Small intestine (tissue), 7 donors: Measurements from ENCODE around the gene ADAMTS2. TPM values are rescaled to one million over a fixed set of nuclear protein-coding genes. Genes with fewer than 3 reads are reported as not detected.
A peak's percentile ranks its signal among the peaks of the same experiment; 100 is the strongest.

Source experiments
- DNase-seq, 2 donors: peaks; one replicate each; pipeline versions ENCODE4 v3.0.0 to v3.0.0-alpha.2; 2013
- FAIRE-seq: peaks from 2 replicates; lab custom pipeline; 2012; peaks lifted over from hg19 to GRCh38; lab: Jason Lieb, UNC
- H3K27ac ChIP-seq, 3 donors: one replicate each; pipeline ENCODE4 v1.5.1; 2013; ENCODE audit warnings: low read length in 2 of 3, mild to moderate bottlenecking in 2 of 3, control low read depth in 1 of 3, inconsistent platforms in 1 of 3, low read depth in 1 of 3, moderate library complexity in 1 of 3
- H3K27me3 ChIP-seq, 3 donors: one replicate each; pipeline ENCODE4 v1.6.1; 2013; ENCODE audit warnings: low read length in 3 of 3, inconsistent platforms in 1 of 3; ENCODE audit not compliant: control insufficient read depth in 3 of 3, insufficient read depth in 3 of 3
- H3K36me3 ChIP-seq, 3 donors: one replicate each; pipeline ENCODE4 v1.6.1; 2013; ENCODE audit warnings: low read length in 3 of 3, inconsistent platforms in 1 of 3, low read depth in 1 of 3, mild to moderate bottlenecking in 1 of 3, moderate library complexity in 1 of 3; ENCODE audit not compliant: control insufficient read depth in 3 of 3, insufficient read depth in 2 of 3
- H3K4me1 ChIP-seq, 3 donors: one replicate each; pipeline ENCODE4 v1.6.1; 2013; ENCODE audit warnings: low read length in 2 of 3, inconsistent platforms in 1 of 3, low read depth in 1 of 3, mild to moderate bottlenecking in 1 of 3, moderate library complexity in 1 of 3; ENCODE audit not compliant: control insufficient read depth in 3 of 3, insufficient read depth in 2 of 3
- H3K4me3 ChIP-seq, 3 donors: one replicate each; pipeline ENCODE4 v1.5.1; 2013; ENCODE audit warnings: low read length in 3 of 3, control low read depth in 1 of 3, inconsistent platforms in 1 of 3, low read depth in 1 of 3, mild to moderate bottlenecking in 1 of 3, moderate library complexity in 1 of 3
- H3K9me3 ChIP-seq, 2 donors: one replicate each; pipeline ENCODE4 v1.6.1; 2013; ENCODE audit warnings: low read depth in 1 of 2, low read length in 1 of 2; ENCODE audit not compliant: control insufficient read depth in 2 of 2, insufficient read depth in 1 of 2
- WGBS, 3 donors: extraction: QIAGEN DNeasy Blood & Tissue Kit; methylation state at CpG; one replicate each; pipeline ENCODE4 v1.1.7; 2013; 5-methylcytosine and 5-hydroxymethylcytosine counted together
- polyA plus RNA-seq, 4 donors: library from polyadenylated mRNA; stranded (reverse) in 3 of 4; unstranded in 1 of 4; fragments of 200-250 nt in 3 of 4; fragments of 120-200 nt in 1 of 4; gene quantifications; one replicate each; pipeline versions ENCODE4 v1.2.1 to v1.2.3, GENCODE V29; 2013
- donor health status: healthy with polysubstance abuse.
- donor health status: control.
- donor health status: control.
- donor health status: Bipolar disorder and iron deficiency.
- donor health status: healthy.

The ADAMTS2 gene
- polyA plus RNA-seq, 4 donors: 0.22 to 6.3 (median 2.4) TPM

DNA sequence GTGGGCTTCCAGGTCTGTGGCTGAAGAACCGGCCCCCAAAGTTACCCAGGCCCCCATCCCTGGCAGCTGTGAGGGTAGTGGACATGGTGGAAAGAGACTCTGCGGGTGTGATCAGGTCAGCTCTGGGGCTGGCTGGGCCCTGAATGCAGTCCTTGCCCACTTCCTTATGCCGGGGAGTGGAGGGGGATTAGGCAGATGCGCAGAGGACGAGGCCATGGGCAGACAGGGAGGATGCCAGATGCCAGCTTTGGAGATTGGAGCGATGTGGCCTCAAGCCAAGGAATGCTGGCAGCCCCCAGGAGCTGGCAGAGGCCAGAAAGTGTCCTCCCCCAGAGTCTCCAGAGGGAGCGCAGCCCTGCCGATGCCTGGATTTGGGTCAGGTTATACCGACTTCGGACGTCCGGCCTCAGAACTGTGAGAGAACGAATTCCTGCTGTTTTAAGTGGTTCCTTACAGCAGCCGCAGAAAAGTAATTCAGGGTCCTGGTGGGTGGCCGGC lies 69.8 kb downstream of the ADAMTS2 start:
- 74 to 84% (median 75%) methylated on average over 13 to 15 of the region's 15 CpGs for WGBS, 3 donors
- DNase-seq (no peak), FAIRE-seq (no peak)
- no peaks in the 10 kb centered on the region for H3K27me3 ChIP-seq
- no peak overlapping the region for H3K4me3 ChIP-seq
- peaks cover 0 to 2% (median 0%) of the 10 kb centered on the region in 3 donors for H3K36me3 ChIP-seq
- H3K27ac ChIP-seq: peak overlapping the region in 1 of 3 donors; percentile 59
- H3K4me1 ChIP-seq: no peaks in the 10 kb centered on the region
- H3K9me3 ChIP-seq: no peaks in the 10 kb centered on the region

DNA sequence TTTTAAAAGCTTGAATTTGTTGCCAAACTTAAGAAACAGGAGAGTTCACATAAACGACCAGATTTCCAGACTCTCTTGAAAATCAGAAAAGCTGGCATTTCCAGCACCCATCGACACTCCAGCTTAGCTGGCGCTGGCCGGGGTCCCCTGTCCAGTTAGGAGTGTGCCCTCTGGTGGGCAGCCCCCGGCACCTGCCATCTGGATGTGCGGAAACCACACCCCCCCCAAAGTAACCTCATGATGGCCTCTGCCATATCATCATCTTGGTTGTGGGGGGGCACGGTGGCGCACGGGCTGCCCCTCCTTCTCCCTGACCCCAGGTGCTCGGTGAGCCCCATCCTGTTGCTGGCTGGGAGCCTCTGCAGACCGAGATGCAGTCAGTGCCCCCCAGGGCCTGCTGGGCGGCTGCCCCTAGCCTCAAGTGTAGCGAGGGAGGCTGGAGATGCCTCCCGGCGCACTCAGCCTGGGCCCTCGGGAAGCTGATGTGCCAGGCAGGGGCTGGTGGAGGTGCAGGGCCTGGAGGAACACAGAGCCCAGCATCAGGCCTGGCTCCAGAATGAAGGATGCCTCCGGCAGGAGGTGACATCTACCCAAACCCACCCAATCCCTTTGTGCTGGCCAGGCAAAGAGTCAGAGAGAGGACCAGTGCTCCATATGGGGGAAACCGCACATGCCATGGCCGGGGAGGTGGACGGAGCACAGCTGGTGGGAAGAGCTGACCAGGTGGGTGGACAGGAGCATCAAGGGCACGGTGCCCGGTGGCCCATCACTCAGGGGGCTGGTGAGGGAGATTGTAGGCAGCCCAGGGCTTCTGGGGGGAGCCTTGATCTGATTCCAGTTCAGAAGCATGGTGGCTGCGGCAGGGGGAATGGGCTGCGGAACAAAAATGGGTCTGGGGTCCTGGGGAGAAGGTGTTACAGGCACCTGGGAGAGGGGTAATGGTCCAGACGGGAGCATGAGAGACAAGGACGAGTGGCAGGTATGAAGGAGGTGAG lies 70.6 kb downstream of the ADAMTS2 start:
- no peak for FAIRE-seq

DNA sequence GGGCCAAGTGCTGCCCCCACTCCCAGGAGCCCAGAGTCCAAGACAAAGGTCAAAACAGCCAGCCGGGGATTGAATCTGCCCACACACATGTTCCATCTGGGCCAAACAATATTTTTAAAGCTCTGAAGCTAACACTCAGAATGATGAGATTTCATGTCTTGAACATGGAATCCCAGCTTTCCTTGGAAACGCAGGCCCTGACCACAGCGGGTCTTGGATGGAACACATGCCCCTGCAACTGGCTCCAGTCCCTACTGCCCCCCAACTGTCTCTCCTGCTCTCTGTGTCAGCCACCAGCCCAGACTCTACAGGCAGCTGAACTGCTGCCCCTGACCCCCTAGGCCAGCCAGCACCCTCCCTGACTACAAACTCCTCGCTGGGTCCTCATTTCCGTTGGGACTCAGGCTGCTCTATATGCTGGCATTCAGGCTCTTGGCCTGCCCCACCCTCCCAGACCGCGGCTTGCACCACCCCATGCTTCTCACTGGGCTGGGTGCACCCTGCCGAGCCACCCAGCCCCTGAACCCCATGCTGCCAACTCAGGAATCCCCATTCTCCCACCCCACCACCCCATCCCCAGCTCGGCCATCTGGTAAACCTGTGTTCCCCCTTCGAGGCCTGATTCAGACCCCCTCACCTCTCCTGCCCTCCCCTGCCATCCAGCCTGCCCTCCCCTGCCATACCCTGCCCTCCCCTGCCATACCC lies 71.7 kb downstream of the ADAMTS2 start:
- FAIRE-seq: no peak
- no peak for DNase-seq
- 57 to 77% (median 60%) methylated on average over 9 to 10 of the region's 10 CpGs for WGBS, 3 donors
- Histone ChIP-seq H3K4me3 (no peak overlapping the region), H3K4me1 (no peaks in the 10 kb centered on the region), H3K27me3 (no peaks in the 10 kb centered on the region), H3K27ac (peak overlapping the region in 1 of 3 donors; percentile 13), H3K36me3 (peaks cover 0 to 2% (median 0%) of the 10 kb centered on the region in 3 donors), H3K9me3 (no peaks in the 10 kb centered on the region)

More for the DNA sequence above, 70.6 kb downstream of the ADAMTS2 start:
- no peak for DNase-seq
- 81% methylated on average over 25 to 26 of the region's 26 CpGs for WGBS, 3 donors
- Histone ChIP-seq H3K27ac (peak overlapping the region in 1 of 3 donors; percentile 59), H3K9me3 (no peaks in the 10 kb centered on the region), H3K36me3 (peaks cover 0 to 2% (median 0%) of the 10 kb centered on the region in 3 donors), H3K4me3 (no peak overlapping the region), H3K27me3 (no peaks in the 10 kb centered on the region), H3K4me1 (no peaks in the 10 kb centered on the region)

DNA sequence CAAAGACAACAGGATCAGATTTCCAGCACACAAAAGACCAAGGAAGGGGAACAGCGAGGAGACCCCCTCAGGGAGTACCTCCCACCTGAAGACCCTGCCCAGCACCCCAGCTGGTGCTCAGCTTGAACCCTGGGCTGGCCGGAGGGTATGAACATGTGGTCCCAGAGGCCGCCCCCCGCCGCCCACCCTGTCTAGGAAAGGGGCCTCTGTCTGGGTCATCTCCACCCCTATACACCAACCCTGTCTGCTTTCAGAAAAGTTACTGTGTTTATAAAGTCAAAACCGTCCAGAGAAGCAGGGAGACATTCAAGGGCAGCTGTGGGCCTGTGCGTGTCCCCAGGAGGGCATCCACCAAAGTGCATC lies 72.2 kb downstream of the ADAMTS2 start:
- Histone ChIP-seq H3K9me3 (no peaks in the 10 kb centered on the region), H3K4me1 (no peaks in the 10 kb centered on the region), H3K27ac (no peak overlapping the region), H3K36me3 (peaks cover 0 to 2% (median 0%) of the 10 kb centered on the region in 3 donors), H3K4me3 (no peak overlapping the region), H3K27me3 (no peaks in the 10 kb centered on the region)
- no peak for DNase-seq
- WGBS, 3 donors: 74 to 79% (median 79%) methylated on average over 7 of the region's 7 CpGs
- no peak for FAIRE-seq

DNA sequence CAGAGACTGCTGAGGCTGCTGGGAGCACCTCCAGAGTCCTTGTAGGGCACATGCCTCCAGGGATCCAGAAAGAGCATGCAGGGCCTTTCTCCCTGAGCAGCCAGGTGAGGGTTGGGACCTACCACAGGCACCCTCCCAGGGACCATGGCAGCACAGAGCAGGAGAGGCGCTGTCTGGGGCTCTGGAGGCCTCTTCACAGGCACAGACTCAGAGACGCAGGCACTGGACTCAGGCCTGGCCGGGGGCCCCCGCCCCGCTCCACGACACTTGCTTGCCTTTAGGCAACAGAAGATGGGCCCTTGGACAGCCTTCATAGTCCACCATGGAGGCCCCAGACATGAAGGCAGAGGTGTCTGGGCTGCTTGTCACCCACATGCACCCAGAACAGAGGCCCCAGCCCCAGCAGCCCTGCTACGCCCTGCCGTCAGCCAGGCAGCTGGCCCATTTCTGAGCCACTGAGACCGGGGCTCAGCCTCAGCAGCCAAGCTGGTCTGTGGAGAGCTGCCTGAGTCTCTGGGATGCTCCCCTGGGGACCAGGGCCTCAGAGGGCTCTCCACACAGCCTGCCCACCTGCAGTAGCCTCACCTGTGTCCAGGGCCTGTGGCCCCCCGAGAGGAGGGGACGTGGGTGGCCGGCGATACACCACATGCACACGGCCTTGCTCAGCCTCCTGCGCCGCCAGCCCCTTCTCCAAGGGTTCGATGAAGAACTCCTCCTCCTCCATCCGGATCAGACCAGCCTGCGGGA lies 72.8 kb downstream of the ADAMTS2 start:
- Histone ChIP-seq H3K4me1 (no peaks in the 10 kb centered on the region), H3K27me3 (no peaks in the 10 kb centered on the region), H3K27ac (no peak overlapping the region), H3K9me3 (no peaks in the 10 kb centered on the region), H3K4me3 (no peak overlapping the region), H3K36me3 (peaks cover 0 to 3% (median 0%) of the 10 kb centered on the region in 3 donors)
- 85 to 90% (median 87%) methylated on average over 17 to 19 of the region's 19 CpGs for WGBS, 3 donors
- no peak for DNase-seq
- no peak for FAIRE-seq

DNA sequence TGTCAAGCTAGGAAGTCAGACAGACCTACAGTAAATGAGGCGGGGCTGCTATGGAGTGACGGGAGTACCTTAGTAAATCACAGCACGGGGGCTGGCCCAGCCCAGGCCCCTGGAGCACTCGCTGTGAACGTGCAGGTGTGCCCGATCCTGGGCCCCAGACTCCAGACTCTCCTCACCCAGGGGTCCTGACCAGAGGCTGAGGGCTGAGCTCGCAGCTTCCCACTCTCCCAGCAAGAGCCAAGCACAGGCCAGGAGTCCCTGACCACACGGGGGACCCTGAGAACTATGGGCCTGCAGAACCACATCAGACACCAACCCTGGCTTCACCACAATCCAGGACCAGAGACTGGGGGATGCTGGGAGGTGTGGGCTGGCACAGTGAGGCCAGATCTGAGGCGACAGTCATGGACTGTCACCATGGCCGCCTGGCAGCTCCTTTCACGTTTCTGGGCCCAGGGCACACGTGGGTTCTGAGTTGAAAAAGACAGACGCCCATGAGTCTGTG lies 73.4 kb downstream of the ADAMTS2 start:
- Histone ChIP-seq H3K4me1 (no peaks in the 10 kb centered on the region), H3K4me3 (no peak overlapping the region), H3K27ac (no peak overlapping the region), H3K36me3 (peaks cover 0 to 4% (median 0%) of the 10 kb centered on the region in 3 donors), H3K27me3 (no peaks in the 10 kb centered on the region), H3K9me3 (no peaks in the 10 kb centered on the region)
- 58 to 80% (median 58%) methylated on average over 13 of the region's 13 CpGs for WGBS, 3 donors
- FAIRE-seq (no peak), DNase-seq (no peak)

DNA sequence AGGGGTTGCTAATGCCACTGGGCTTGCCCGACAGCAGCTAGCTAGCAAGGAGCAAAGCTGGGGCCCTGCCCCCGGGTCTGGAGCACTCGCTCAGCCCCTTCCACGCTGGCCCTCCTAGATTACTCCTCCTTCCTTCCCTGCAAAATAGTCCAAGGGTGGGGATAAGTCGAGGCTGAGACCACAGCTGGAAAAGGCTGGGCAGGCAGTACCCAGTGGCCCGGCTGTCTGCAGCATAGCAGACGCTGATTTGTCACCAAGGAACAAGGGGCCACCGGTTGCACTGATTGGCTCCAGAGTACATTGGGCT lies 73.9 kb downstream of the ADAMTS2 start:
- Histone ChIP-seq H3K4me1 (peaks cover 0 to under 1% (median 0%) of the 10 kb centered on the region in 3 donors), H3K27me3 (no peaks in the 10 kb centered on the region), H3K9me3 (no peaks in the 10 kb centered on the region), H3K27ac (peak overlapping the region in 1 of 3 donors; percentile 29), H3K4me3 (no peak overlapping the region), H3K36me3 (peaks cover 0 to 4% (median 0%) of the 10 kb centered on the region in 3 donors)
- no peak for FAIRE-seq
- 69 to 72% (median 70%) methylated on average over 8 of the region's 8 CpGs for WGBS, 3 donors
- no peak for DNase-seq
